ENCODE results near the gene DMRTC2.

The DMRTC2 gene

GRCh38 chr19:41894350-41894749 lies 49.5 kb downstream of the DMRTC2 start:
- DNase-seq: no peak

DNA sequence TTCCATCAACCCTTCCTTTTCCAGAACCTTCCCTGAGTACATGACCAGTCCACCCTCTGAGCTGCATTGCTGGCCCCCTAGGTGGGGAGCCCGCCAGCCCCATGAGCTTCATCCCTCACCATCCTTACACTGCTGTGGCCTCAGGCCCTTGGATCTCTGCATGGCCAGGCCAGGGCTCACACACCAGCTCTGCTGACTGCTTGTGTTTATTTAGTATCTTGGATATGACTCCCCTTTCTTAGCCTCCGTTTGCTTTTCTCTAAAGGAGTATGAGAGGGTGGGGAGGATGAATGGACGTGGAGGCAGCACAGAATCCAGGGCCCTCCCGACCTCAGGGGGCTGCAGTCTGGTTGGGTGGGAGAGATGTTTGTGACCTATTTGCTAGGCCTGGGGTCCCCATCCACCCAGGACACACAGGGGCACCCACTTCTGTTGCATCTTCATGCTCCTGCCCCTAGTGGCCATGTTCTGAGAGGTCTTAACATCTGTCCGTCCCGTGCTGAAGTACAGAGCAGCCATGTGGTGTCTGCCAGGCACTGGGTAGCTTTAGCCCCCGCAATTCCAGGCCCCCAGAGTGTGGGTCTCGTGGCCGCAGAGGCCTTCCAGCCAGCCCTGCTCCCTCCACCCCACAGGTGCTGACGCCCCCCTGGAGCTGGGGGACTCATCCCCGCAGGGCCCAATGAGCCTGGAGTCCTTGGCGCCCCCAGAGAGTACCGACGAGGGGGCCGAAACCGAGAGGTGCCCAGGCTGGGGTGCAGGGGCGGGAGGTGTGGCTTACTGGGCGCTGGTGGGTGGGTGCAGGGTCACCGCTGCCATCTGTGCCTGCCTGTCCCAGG lies 51.1 kb downstream of the DMRTC2 start:
- no peak for DNase-seq

DNA sequence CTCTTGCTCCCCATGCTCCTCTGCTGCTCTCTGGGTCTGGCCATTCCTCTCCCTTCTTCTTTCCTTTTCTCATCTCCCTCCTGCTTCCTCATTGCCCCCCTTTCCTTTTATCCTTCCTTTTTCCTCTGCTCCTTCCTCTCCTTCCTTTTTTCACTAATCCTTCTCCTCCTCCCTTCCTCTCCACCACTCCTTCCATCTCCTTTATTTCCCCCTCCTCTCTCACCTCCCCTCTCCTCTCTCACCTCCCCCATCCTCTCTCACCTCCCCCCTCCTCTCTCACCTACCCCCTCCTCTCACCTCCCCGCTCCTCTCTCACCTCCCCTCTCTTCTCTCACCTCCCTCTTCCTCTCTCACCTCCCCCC lies 51.7 kb downstream of the DMRTC2 start:
- DNase-seq: no peak

- no peak for DNase-seq
These were observed 52.3 kb downstream of the DMRTC2 start for GRCh38 chr19:41897181-41897580.

DNA sequence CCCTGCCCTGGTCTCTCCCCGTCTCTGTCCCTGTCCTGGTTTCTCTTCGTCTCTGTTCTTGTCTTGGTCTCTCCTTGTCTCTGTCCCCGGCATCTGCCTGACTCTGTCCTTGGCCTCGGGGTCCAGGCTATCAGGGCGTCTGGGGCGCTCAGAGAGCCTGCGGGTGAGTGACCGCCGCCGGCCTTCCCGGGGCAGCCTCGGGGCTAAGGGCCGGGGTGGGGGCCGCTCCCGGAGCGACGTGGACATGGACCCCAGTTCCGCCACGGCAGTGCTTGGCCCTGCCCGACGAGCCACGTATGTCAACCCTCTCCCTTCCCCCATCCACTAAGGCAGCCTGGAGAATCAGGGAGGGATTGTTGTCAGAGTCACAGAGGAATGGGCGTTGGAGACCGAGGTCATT lies 53.0 kb downstream of the DMRTC2 start:
- no peak for DNase-seq

DNA sequence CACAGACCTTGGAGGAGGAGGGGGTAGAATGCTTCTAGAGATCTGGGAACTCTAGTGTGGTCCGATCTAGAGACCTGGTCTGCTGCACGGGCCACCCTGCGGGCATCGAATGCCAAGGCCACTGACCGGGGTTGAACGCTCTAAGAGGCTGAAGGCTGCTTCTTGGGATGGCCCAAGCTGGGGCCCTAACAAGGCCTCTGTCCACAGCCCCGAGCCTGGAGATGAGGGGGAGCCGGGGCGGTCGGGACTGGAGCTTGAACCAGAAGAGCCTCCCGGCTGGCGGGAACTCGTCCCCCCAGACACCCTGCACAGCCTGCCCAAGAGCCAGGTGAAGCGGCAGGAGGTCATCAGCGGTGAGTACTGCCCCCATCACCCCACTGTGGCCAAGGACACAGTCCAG lies 53.4 kb downstream of the DMRTC2 start:
- no peak for DNase-seq

Data from NK-92 treated with Interleukin-12 subunit alpha and Interleukin-12 subunit beta, amount 100 ng/mL, for 24 hours (cell line).